Bronchial epithelial cell (primary cell): ENCODE measurements around the gene HMOX2. TPM values are rescaled to one million over a fixed set of nuclear protein-coding genes. Genes with fewer than 3 reads are reported as not detected.

Experiments
- DNase-seq: peaks from one replicate; pipeline ENCODE4 v3.0.0-alpha.2; 2010; ENCODE audit warnings: low read depth
- FAIRE-seq: peaks from 2 replicates; lab custom pipeline; 2011; peaks lifted over from hg19 to GRCh38; lab: Jason Lieb, UNC
- H3K27me3 ChIP-seq: 2 replicates; pipeline ENCODE4 v1.5.1; 2011; ENCODE audit warnings: low read length; ENCODE audit not compliant: control insufficient read depth, insufficient read depth
- H3K36me3 ChIP-seq: 2 replicates; pipeline ENCODE4 v1.5.1; 2011; ENCODE audit warnings: low read length; ENCODE audit not compliant: control insufficient read depth, insufficient read depth
- H3K4me3 ChIP-seq: 2 replicates; pipeline ENCODE4 v1.5.1; 2011; ENCODE audit warnings: mild to moderate bottlenecking, low read depth, low read length, control low read depth
- total RNA-seq: library from RNA; depleted of rRNA; stranded (reverse); fragments of >200 nt; gene quantifications from 2 replicates; pipeline ENCODE4 v1.2.1, GENCODE V29; 2014
- TF ChIP-seq, protein P1 (sequence below): IDR thresholded peaks from 2 replicates; pipeline ENCODE4 v1.5.1; 2011; ENCODE audit warnings: mild to moderate bottlenecking, moderate library complexity, low read length, control low read depth, inconsistent platforms; ENCODE audit not compliant: insufficient read depth, severe bottlenecking

The HMOX2 gene
- total RNA-seq, 1 donor from 2014 or later = 66.1 TPM

DNA sequence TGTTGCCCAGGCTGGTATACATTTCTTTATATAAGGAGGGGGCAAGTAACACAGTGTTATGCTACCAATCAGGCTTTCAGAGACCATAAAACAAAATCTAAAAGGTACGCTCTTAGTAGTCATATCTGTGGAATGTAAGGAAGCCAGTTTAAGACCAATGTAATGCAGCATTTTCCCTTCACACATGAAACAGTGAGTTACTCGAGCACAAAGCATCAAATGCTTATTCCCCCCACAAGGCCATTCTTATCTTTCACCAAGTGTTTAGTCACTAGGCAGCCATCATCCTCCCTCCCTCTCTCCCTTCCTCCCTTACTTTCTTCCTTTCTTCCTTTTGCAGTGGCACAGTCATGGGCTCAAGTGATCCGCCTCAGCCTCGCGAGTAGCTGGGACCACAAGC, 12.8 kb downstream of the HMOX2 start:
- H3K36me3 ChIP-seq = peaks cover 1% of the 10 kb centered on the region
- TF ChIP-seq, protein P1, sequence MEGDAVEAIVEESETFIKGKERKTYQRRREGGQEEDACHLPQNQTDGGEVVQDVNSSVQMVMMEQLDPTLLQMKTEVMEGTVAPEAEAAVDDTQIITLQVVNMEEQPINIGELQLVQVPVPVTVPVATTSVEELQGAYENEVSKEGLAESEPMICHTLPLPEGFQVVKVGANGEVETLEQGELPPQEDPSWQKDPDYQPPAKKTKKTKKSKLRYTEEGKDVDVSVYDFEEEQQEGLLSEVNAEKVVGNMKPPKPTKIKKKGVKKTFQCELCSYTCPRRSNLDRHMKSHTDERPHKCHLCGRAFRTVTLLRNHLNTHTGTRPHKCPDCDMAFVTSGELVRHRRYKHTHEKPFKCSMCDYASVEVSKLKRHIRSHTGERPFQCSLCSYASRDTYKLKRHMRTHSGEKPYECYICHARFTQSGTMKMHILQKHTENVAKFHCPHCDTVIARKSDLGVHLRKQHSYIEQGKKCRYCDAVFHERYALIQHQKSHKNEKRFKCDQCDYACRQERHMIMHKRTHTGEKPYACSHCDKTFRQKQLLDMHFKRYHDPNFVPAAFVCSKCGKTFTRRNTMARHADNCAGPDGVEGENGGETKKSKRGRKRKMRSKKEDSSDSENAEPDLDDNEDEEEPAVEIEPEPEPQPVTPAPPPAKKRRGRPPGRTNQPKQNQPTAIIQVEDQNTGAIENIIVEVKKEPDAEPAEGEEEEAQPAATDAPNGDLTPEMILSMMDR = no peak
- DNase-seq (peak; percentile 77), FAIRE-seq (no peak)
- no peaks in the 10 kb centered on the region for H3K27me3 ChIP-seq
- H3K4me3 ChIP-seq = no peak overlapping the region

DNA sequence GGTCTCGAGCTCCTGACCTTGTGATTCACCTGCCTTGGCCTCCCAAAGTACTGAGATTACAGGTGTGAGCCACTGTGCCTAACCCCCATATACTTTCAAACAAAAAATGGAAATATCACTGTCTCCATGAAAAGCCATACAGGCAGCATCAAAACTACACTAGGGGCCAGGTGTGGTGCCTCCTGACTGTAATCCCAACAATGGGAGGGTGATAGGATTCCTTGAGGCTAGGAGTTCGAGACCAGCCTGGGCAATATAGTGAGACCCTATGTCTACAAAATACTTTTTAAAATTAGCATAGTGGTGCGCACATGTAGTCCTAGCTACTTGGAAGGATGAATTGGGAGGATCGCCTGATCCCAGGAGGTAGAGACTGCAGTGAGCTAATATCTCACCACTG, 15.7 kb downstream of the HMOX2 start:
- DNase-seq = no peak
- H3K27me3 ChIP-seq = no peaks in the 10 kb centered on the region
- peaks cover 1% of the 10 kb centered on the region for H3K36me3 ChIP-seq
- TF ChIP-seq, protein P1 = no peak
- no peak overlapping the region for H3K4me3 ChIP-seq
- FAIRE-seq = no peak

DNA sequence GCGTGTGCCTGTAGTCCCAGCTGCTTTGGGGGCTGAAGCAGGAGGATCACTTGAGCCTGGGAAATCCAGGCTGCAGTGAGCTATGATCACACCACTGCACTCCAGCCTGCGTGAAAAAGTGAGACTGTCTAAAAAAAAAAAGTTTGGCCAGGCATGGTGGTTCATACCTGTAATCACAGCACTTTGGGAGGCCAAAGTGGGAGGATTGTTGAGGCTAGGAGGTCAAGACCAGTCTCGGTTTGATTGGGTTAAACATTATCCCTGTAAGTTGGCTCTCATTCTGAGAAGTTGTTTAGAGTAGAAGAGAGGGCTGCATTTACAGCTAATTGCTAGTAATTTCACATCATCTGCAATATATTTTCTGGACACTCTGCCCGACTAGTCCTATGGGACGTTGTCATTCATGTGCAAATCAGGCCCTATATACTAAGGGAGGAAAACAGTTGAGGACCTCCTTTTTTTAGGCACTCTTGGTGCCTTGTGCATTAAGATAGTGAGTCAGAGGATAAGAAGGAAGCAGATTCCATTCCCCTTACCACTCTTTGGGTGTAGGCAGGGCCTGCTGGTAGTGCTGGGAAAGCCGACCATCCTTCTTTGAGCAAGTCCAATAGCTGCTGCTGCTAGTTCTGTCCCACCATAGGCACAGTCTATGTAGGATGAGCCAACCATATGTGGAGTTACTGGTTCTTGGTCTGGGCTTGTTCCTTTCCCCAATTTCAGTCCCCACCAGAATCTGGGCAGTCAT, 18.7 kb downstream of the HMOX2 start:
- FAIRE-seq (no peak), DNase-seq (peak; percentile 97)
- Histone ChIP-seq H3K4me3 (no peak overlapping the region), H3K27me3 (no peaks in the 10 kb centered on the region), H3K36me3 (no peaks in the 10 kb centered on the region)
- TF ChIP-seq, protein P1 = no peak

DNA sequence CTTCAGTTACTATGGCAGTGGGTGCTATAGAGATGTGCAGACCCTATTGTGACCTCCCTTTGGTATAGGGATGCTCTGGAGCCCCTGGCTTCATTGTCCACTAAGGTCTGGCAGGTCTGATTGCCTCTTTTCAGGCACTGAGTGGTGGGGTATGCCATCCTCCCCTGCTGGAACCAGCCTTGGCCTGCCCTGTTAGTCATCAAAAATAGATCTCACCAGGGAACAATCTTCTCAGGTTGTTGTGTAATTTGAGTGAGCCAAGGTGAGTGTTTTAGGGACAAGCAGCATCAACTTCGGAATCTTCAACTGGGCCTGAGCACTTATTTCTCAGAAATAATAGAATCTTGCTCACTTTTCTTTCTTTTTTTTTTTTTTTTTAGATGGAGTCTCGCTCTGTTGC, 19.6 kb downstream of the HMOX2 start:
- TF ChIP-seq, protein P1 = no peak
- DNase-seq (peak; percentile 96), FAIRE-seq (no peak)
- Histone ChIP-seq H3K4me3 (no peak overlapping the region), H3K36me3 (no peaks in the 10 kb centered on the region), H3K27me3 (no peaks in the 10 kb centered on the region)

DNA sequence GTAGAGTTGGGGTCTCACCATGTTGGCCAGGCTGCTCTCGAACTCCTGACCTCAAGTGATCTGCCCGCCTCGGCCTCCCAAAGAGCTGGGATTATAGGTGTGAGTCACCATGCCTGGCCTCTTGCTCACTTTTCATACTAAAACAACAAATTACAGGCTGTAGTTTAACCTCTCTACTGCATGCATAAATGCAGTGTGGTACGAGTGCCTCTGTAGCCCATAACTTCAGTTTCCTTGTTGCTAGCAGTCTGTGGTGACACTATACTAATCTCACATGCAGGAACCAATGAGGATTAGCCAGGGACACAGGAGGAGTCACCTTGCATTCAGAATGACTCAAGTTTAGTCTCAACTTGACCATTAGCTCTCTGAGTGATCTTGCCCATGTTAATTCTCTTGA, 20.1 kb downstream of the HMOX2 start:
- Histone ChIP-seq H3K27me3 (no peaks in the 10 kb centered on the region), H3K4me3 (no peak overlapping the region), H3K36me3 (no peaks in the 10 kb centered on the region)
- peak; percentile 88 for DNase-seq
- no peak for FAIRE-seq
- TF ChIP-seq, protein P1 = no peak
